HEK293 (cell line): ENCODE data around the gene ABHD16A.

Source experiments
- CTCF ChIP-seq: fragments of 450-650 bp; formaldehyde crosslinking; IDR thresholded peaks from 2 replicates; pipeline ENCODE4 v1.5.1; 2016; ENCODE audit warnings: missing biosample characterization, missing genetic modification characterization
- ELK4 ChIP-seq: IDR thresholded peaks from 2 replicates; pipeline ENCODE4 v1.6.1; 2011; ENCODE audit warnings: mild to moderate bottlenecking, low read depth, low read length, borderline replicate concordance
- WT1 ChIP-seq: fragments of 450-650 bp; formaldehyde crosslinking; IDR thresholded peaks from 2 replicates; pipeline ENCODE4 v1.5.1; 2016; ENCODE audit warnings: missing biosample characterization, missing genetic modification characterization
- ZNF121 ChIP-seq: fragments of 450-650 bp; formaldehyde crosslinking; IDR thresholded peaks from 2 replicates; pipeline ENCODE4 v1.5.1; 2016; ENCODE audit warnings: missing biosample characterization, missing genetic modification characterization
- ZNF138 ChIP-seq: fragments of 450-650 bp; formaldehyde crosslinking; IDR thresholded peaks from 2 replicates; pipeline ENCODE4 v1.5.1; 2016; ENCODE audit warnings: missing biosample characterization, missing genetic modification characterization, borderline replicate concordance
- ZNF354C ChIP-seq: fragments of 450-650 bp; formaldehyde crosslinking; IDR thresholded peaks from 2 replicates; pipeline ENCODE4 v1.5.1; 2016; ENCODE audit warnings: missing biosample characterization, missing genetic modification characterization, low read depth, borderline replicate concordance
- ZNF558 ChIP-seq: fragments of 450-650 bp; formaldehyde crosslinking; IDR thresholded peaks from 2 replicates; pipeline ENCODE4 v1.5.1; 2016; ENCODE audit warnings: missing biosample characterization, missing genetic modification characterization

GRCh38 chr6:31691564-31692108 lies 11.5 kb downstream of the ABHD16A start:
- TF ChIP-seq CTCF (tag by site-specific recombination) (no peak), ZNF558 (tag by site-specific recombination) (no peak), ZNF138 (tag by site-specific recombination) (no peak), ZNF354C (tag by site-specific recombination) (no peak), WT1 (tag by site-specific recombination) (no peak), ZNF121 (tag by site-specific recombination) (no peak), ELK4 (no peak)
